ENCODE results near the gene TPTE. TPM values are rescaled to one million over a fixed set of nuclear protein-coding genes. Genes with fewer than 3 reads are reported as not detected.
"Not testable (repeated sequence)": the region's sequence is repeated elsewhere in the genome, so short reads cannot be mapped to it uniquely, and the experiment has no call there.

TPTE gene
- total RNA-seq, 1 donor from 2014 or later: not detected

- H3K9me3 Mint-ChIP-seq: peaks cover 24% of the 10 kb centered on the region
Measured at GRCh38 chr21:10574531-10575310, 53.3 kb downstream of the TPTE start.

GRCh38 chr21:10575311-10575667 is 53.9 kb downstream of the TPTE start:
- H3K27ac Mint-ChIP-seq: no peak overlapping the region
- H3K4me1 Mint-ChIP-seq: no peaks in the 10 kb centered on the region
- no peaks in the 10 kb centered on the region for H3K36me3 Mint-ChIP-seq (ENCODE audit: low read depth)
- no peak overlapping the region for H3K4me3 Mint-ChIP-seq
- DNase-seq: no peak
- no peaks in the 10 kb centered on the region for H3K27me3 Mint-ChIP-seq
- intact Hi-C loops (cut with micrococcal nuclease): no loop called here
- peaks cover 24% of the 10 kb centered on the region for H3K9me3 Mint-ChIP-seq

More at GRCh38 chr21:10574531-10575310, 53.3 kb downstream of the TPTE start:
- H3K4me1 Mint-ChIP-seq; H3K27me3 Mint-ChIP-seq; H3K36me3 Mint-ChIP-seq (ENCODE audit: low read depth); H3K4me3 Mint-ChIP-seq; DNase-seq; H3K27ac Mint-ChIP-seq; intact Hi-C loops (cut with micrococcal nuclease): not testable (repeated sequence)

GRCh38 chr21:10578910-10579309 is 57.5 kb downstream of the TPTE start:
- H3K27ac Mint-ChIP-seq; H3K4me1 Mint-ChIP-seq; intact Hi-C loops (cut with micrococcal nuclease); DNase-seq; H3K27me3 Mint-ChIP-seq; H3K36me3 Mint-ChIP-seq (ENCODE audit: low read depth); H3K4me3 Mint-ChIP-seq: not testable (repeated sequence)
- H3K9me3 Mint-ChIP-seq: peaks cover 24% of the 10 kb centered on the region

- H3K27me3 Mint-ChIP-seq; H3K4me1 Mint-ChIP-seq; DNase-seq; H3K4me3 Mint-ChIP-seq; H3K9me3 Mint-ChIP-seq; H3K36me3 Mint-ChIP-seq (ENCODE audit: low read depth); H3K27ac Mint-ChIP-seq; intact Hi-C loops (cut with micrococcal nuclease): not testable (repeated sequence)
Measured at GRCh38 chr21:10589115-10589514, 67.7 kb downstream of the TPTE start.

GRCh38 chr21:10607074-10607473 is 85.7 kb downstream of the TPTE start:
- H3K27me3 Mint-ChIP-seq; H3K9me3 Mint-ChIP-seq; H3K4me1 Mint-ChIP-seq; H3K27ac Mint-ChIP-seq; intact Hi-C loops (cut with micrococcal nuclease); H3K4me3 Mint-ChIP-seq; H3K36me3 Mint-ChIP-seq (ENCODE audit: low read depth); DNase-seq: not testable (repeated sequence)

- H3K9me3 Mint-ChIP-seq; DNase-seq; H3K27me3 Mint-ChIP-seq; intact Hi-C loops (cut with micrococcal nuclease); H3K27ac Mint-ChIP-seq; H3K4me3 Mint-ChIP-seq; H3K4me1 Mint-ChIP-seq; H3K36me3 Mint-ChIP-seq (ENCODE audit: low read depth): not testable (repeated sequence)
Measured at GRCh38 chr21:10614285-10614684, 92.9 kb downstream of the TPTE start.

- DNase-seq; H3K36me3 Mint-ChIP-seq (ENCODE audit: low read depth); H3K4me1 Mint-ChIP-seq; H3K9me3 Mint-ChIP-seq; intact Hi-C loops (cut with micrococcal nuclease); H3K27ac Mint-ChIP-seq; H3K27me3 Mint-ChIP-seq; H3K4me3 Mint-ChIP-seq: not testable (repeated sequence)
Measured at GRCh38 chr21:10616061-10616460, 94.7 kb downstream of the TPTE start.

GRCh38 chr21:10616535-10616934 is 95.2 kb downstream of the TPTE start:
- no peak for DNase-seq
- no peak overlapping the region for H3K27ac Mint-ChIP-seq
- H3K27me3 Mint-ChIP-seq: no peaks in the 10 kb centered on the region
- no peaks in the 10 kb centered on the region for H3K36me3 Mint-ChIP-seq (ENCODE audit: low read depth)
- intact Hi-C loops (cut with micrococcal nuclease): no loop called here
- H3K4me1 Mint-ChIP-seq: no peaks in the 10 kb centered on the region
- H3K4me3 Mint-ChIP-seq: no peak overlapping the region
- peaks cover 8% of the 10 kb centered on the region for H3K9me3 Mint-ChIP-seq

GRCh38 chr21:10617133-10617752 is 95.9 kb downstream of the TPTE start:
- H3K27me3 Mint-ChIP-seq; H3K9me3 Mint-ChIP-seq; H3K4me3 Mint-ChIP-seq; DNase-seq; intact Hi-C loops (cut with micrococcal nuclease); H3K27ac Mint-ChIP-seq; H3K4me1 Mint-ChIP-seq; H3K36me3 Mint-ChIP-seq (ENCODE audit: low read depth): not testable (repeated sequence)

- Mint-ChIP-seq H3K27me3 (no peaks in the 10 kb centered on the region), H3K36me3 (ENCODE audit: low read depth) (no peaks in the 10 kb centered on the region), H3K4me3 (no peak overlapping the region), H3K4me1 (no peaks in the 10 kb centered on the region), H3K27ac (no peak overlapping the region), H3K9me3 (no peaks in the 10 kb centered on the region)
- DNase-seq: no peak
- intact Hi-C loops (cut with micrococcal nuclease): no loop called here
Measured at GRCh38 chr21:10627316-10627863, 106.0 kb downstream of the TPTE start.

GRCh38 chr21:10629239-10629638 is 107.9 kb downstream of the TPTE start:
- DNase-seq; H3K4me1 Mint-ChIP-seq; intact Hi-C loops (cut with micrococcal nuclease): not testable (repeated sequence)

GRCh38 chr21:10630829-10631228 is 109.4 kb downstream of the TPTE start:
- H3K4me3 Mint-ChIP-seq; H3K9me3 Mint-ChIP-seq; intact Hi-C loops (cut with micrococcal nuclease); H3K27ac Mint-ChIP-seq; H3K4me1 Mint-ChIP-seq; DNase-seq; H3K27me3 Mint-ChIP-seq; H3K36me3 Mint-ChIP-seq (ENCODE audit: low read depth): not testable (repeated sequence)

More at GRCh38 chr21:10629239-10629638, 107.9 kb downstream of the TPTE start:
- not testable (repeated sequence) for H3K27me3 Mint-ChIP-seq; H3K9me3 Mint-ChIP-seq; H3K27ac Mint-ChIP-seq; H3K36me3 Mint-ChIP-seq (ENCODE audit: low read depth); H3K4me3 Mint-ChIP-seq

GRCh38 chr21:10631316-10631715 is 109.9 kb downstream of the TPTE start:
- H3K9me3 Mint-ChIP-seq; H3K4me1 Mint-ChIP-seq; DNase-seq; H3K4me3 Mint-ChIP-seq; H3K27ac Mint-ChIP-seq; intact Hi-C loops (cut with micrococcal nuclease); H3K36me3 Mint-ChIP-seq (ENCODE audit: low read depth); H3K27me3 Mint-ChIP-seq: not testable (repeated sequence)

- intact Hi-C loops (cut with micrococcal nuclease); H3K36me3 Mint-ChIP-seq (ENCODE audit: low read depth); H3K9me3 Mint-ChIP-seq; H3K27ac Mint-ChIP-seq; H3K4me1 Mint-ChIP-seq; H3K4me3 Mint-ChIP-seq; DNase-seq; H3K27me3 Mint-ChIP-seq: not testable (repeated sequence)
Measured at GRCh38 chr21:10638144-10638543, 116.8 kb downstream of the TPTE start.
